ENCODE results near the gene LUZP1. TPM values are rescaled to one million over a fixed set of nuclear protein-coding genes. Genes with fewer than 3 reads are reported as not detected.

The LUZP1 gene
- total and polyA plus RNA-seq, 10 of the 15 experiments (the other 5 are each of a cell fraction or from before 2014, with no cell fraction given) = 11.3 to 28.2 (median 17.3) TPM

DNA sequence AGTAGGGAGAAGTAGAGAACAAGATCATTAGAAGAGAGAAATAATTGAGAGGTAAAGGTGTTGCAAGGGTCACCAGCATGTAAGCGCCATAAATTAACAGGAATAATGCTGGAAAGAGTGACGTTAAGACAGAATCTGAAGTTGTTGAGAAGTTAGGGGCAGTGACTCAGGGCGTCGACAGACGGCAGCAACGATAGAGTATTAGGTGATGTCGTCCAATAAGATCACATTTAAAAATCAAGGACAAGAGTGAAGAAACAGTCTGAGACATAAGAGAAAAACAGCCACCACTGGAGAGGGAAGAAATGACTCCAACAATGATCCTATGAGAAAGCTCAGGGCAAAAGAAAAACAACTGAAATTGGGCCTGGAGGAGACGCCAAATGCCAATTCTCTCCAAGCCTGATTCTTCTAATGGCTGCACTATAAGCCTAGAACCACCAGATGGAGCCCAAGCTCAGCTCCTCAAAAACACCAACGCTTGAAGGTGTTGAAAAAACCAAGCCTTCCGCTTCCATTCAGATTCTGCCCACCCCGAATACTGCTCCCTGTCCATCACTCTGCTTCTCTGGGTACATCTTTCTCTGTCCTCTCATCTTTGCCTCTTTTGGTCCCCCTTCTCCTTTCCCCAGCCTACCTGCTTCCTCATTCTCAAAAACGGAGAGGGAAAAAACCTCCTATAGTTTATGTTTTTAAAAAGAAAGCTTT, 70.0 kb downstream of the LUZP1 start (continued):
- TF ChIP-seq, protein P1, sequence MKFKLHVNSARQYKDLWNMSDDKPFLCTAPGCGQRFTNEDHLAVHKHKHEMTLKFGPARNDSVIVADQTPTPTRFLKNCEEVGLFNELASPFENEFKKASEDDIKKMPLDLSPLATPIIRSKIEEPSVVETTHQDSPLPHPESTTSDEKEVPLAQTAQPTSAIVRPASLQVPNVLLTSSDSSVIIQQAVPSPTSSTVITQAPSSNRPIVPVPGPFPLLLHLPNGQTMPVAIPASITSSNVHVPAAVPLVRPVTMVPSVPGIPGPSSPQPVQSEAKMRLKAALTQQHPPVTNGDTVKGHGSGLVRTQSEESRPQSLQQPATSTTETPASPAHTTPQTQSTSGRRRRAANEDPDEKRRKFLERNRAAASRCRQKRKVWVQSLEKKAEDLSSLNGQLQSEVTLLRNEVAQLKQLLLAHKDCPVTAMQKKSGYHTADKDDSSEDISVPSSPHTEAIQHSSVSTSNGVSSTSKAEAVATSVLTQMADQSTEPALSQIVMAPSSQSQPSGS (IDR thresholded peaks at IDR 0.05; ENCODE audit: low read length) = no peak
- TF ChIP-seq MTA2 (IDR thresholded peaks at IDR 0.05; ENCODE audit: low read depth) (no peak), RAD21 (IDR thresholded peaks at IDR 0.05; ENCODE audit: insufficient read depth, low read depth, low read length) (peak; percentile 98), CEBPB (IDR thresholded peaks at IDR 0.05; ENCODE audit: borderline replicate concordance in 1 of 2, low read depth in 2 of 2, low read length in 2 of 2) (no peak), ASH2L (IDR thresholded peaks at IDR 0.05; ENCODE audit: borderline replicate concordance, low read depth) (no peak), FOS (IDR thresholded peaks at IDR 0.05; ENCODE audit: borderline replicate concordance, extremely low read depth, insufficient read length) (no peak), TARDBP (IDR thresholded peaks at IDR 0.05; ENCODE audit: borderline replicate concordance) (no peak), ZNF24 (IDR thresholded peaks at IDR 0.05) (no peak), SIN3A (IDR thresholded peaks at IDR 0.05; ENCODE audit: low read depth, low read length) (no peak), ZNF207 (IDR thresholded peaks at IDR 0.05; ENCODE audit: borderline replicate concordance) (peak; percentile 24; the same call in 1 of the 2 replicates), BHLHE40 (IDR thresholded peaks at IDR 0.05; ENCODE audit: borderline replicate concordance in 1 of 2, low read depth in 2 of 2, low read length in 1 of 2) (no peak)

All from GM12878 (cell line).